ENCODE data around the gene COTL1. TPM values are rescaled to one million over a fixed set of nuclear protein-coding genes. Genes with fewer than 3 reads are reported as not detected.
A peak's percentile ranks its signal among the peaks of the same experiment; 100 is the strongest.

COTL1 gene
- total and polyA plus RNA-seq, 7 donors, result 6.1 to 44.5 (median 9.8) TPM

DNA sequence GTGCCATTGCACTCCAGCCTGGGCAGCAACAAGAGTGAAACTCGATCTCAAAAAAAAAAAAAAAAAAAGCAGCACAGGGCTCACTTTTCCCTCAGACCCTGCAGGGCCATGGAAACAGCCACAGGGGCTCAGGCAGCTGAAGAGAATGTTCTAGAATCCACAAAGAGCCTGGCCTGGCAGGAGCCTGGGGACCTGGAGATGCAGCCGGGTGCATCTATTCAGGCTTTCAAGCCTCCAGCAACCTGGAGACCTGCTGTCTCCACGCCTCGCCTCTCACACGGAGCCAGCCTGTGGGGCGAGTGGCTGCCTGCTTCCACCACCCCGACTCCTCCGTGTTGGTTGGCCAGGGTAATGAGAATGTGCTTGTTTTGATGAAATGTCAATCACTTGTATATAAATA, 69.4 kb downstream of the COTL1 start:
- no peaks in the 10 kb centered on the region for H3K36me3 ChIP-seq (ENCODE audit: insufficient read depth in 1 of 2, low read depth in 1 of 2)
- TF ChIP-seq, protein P1, sequence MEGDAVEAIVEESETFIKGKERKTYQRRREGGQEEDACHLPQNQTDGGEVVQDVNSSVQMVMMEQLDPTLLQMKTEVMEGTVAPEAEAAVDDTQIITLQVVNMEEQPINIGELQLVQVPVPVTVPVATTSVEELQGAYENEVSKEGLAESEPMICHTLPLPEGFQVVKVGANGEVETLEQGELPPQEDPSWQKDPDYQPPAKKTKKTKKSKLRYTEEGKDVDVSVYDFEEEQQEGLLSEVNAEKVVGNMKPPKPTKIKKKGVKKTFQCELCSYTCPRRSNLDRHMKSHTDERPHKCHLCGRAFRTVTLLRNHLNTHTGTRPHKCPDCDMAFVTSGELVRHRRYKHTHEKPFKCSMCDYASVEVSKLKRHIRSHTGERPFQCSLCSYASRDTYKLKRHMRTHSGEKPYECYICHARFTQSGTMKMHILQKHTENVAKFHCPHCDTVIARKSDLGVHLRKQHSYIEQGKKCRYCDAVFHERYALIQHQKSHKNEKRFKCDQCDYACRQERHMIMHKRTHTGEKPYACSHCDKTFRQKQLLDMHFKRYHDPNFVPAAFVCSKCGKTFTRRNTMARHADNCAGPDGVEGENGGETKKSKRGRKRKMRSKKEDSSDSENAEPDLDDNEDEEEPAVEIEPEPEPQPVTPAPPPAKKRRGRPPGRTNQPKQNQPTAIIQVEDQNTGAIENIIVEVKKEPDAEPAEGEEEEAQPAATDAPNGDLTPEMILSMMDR (IDR thresholded peaks at IDR 0.05), result no peak
- intact Hi-C loops (cut with DNase I), result no loop called here
- no peaks in the 10 kb centered on the region for H3K9me3 ChIP-seq
- peak in 1 of 2 donors; percentile 10 for DNase-seq
- H3K4me1 ChIP-seq, result peaks cover 3% of the 10 kb centered on the region
- no peak for ATAC-seq
- no peak overlapping the region for H3K27ac ChIP-seq
- peaks cover 0 to 8% (median 5%) of the 10 kb centered on the region in 3 donors for H3K27me3 ChIP-seq (ENCODE audit: insufficient read depth in 3 of 3, low read length in 2 of 3)
- no peak overlapping the region for H3K4me3 ChIP-seq
- WGBS, 3 donors, result 80 to 90% (median 83%) methylated on average over 7 to 8 of the region's 8 CpGs

GRCh38 chr16:84547546-84548061, 70.3 kb downstream of the COTL1 start:
- Histone ChIP-seq H3K27me3 (ENCODE audit: insufficient read depth in 3 of 3, low read length in 2 of 3) (peaks cover 0 to 8% (median 5%) of the 10 kb centered on the region in 3 donors), H3K4me1 (peaks cover 3% of the 10 kb centered on the region), H3K27ac (no peak overlapping the region), H3K9me3 (no peaks in the 10 kb centered on the region), H3K4me3 (no peak overlapping the region), H3K36me3 (ENCODE audit: insufficient read depth in 1 of 2, low read depth in 1 of 2) (no peaks in the 10 kb centered on the region)
- 68 to 81% (median 71%) methylated on average over 12 of the region's 12 CpGs for WGBS, 3 donors
- DNase-seq, result peak in 1 of 2 donors; percentile 19
- ATAC-seq, result no peak
- TF ChIP-seq, protein P1 (IDR thresholded peaks at IDR 0.05), result no peak
- intact Hi-C loops (cut with DNase I), result no loop called here

- no peak for ATAC-seq
- Histone ChIP-seq H3K27me3 (ENCODE audit: insufficient read depth in 3 of 3, low read length in 2 of 3) (peaks cover 0 to 8% (median 5%) of the 10 kb centered on the region in 3 donors), H3K27ac (no peak overlapping the region), H3K9me3 (no peaks in the 10 kb centered on the region), H3K4me1 (peaks cover 3% of the 10 kb centered on the region), H3K4me3 (no peak overlapping the region), H3K36me3 (ENCODE audit: insufficient read depth in 1 of 2, low read depth in 1 of 2) (no peaks in the 10 kb centered on the region)
- DNase-seq, result peak in 1 of 2 donors; percentile 23
- intact Hi-C loops (cut with DNase I), result no loop called here
- 77 to 83% (median 79%) methylated on average over 22 of the region's 22 CpGs for WGBS, 3 donors
- TF ChIP-seq, protein P1 (IDR thresholded peaks at IDR 0.05), result no peak
Measured at GRCh38 chr16:84546669-84547545, 71.0 kb downstream of the COTL1 start.

- H3K4me3 ChIP-seq, result no peak overlapping the region
- 55 to 66% (median 61%) methylated on average over 12 of the region's 12 CpGs for WGBS, 3 donors
- H3K27me3 ChIP-seq (ENCODE audit: insufficient read depth in 3 of 3, low read length in 2 of 3), result peaks cover 0 to 8% (median 5%) of the 10 kb centered on the region in 3 donors
- H3K36me3 ChIP-seq (ENCODE audit: insufficient read depth in 1 of 2, low read depth in 1 of 2), result no peaks in the 10 kb centered on the region
- intact Hi-C loops (cut with DNase I), result no loop called here
- DNase-seq (peak in 1 of 2 donors; percentile 5), ATAC-seq (no peak)
- H3K27ac ChIP-seq, result no peak overlapping the region
- no peaks in the 10 kb centered on the region for H3K9me3 ChIP-seq
- TF ChIP-seq, protein P1 (IDR thresholded peaks at IDR 0.05), result no peak
- H3K4me1 ChIP-seq, result peaks cover 3% of the 10 kb centered on the region
Measured at GRCh38 chr16:84545114-84545737, 72.7 kb downstream of the COTL1 start.
